Measurements from ENCODE around the gene PRPS1. TPM values are rescaled to one million over a fixed set of nuclear protein-coding genes. Genes with fewer than 3 reads are reported as not detected.

The PRPS1 gene
- total and polyA plus RNA-seq, 9 of the 15 experiments (the other 6 are each of a cell fraction or from before 2014, with no cell fraction given): 47.8 to 175 (median 79.6) TPM

DNA sequence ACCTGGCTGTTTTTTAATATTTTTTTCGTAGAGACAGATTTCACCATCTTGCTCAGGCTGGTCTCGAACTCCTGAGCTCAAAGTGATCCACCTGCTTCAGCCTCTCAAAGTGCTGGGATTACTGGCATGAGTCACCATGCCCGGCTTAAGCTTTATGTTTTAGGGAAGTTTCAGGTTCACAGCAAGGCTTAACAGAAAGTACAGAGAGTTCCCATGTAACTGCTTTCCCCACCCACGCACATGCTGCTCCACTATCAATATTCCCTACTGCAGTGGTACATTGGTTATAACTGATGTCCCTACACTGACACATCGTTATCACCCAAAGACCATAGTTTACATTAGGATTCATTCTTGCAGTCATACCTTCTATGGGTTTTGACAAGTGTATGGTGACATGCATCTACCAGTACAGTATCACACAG lies 62.7 kb downstream of the PRPS1 start (continued):
- TF ChIP-seq E2F6 (IDR thresholded peaks at IDR 0.05; ENCODE audit: borderline replicate concordance in 1 of 2, extremely low read depth in 1 of 2, insufficient read depth in 1 of 2, insufficient read length in 1 of 2, low read depth in 1 of 2, low read length in 1 of 2, poor library complexity in 1 of 2, severe bottlenecking in 1 of 2) (no peak), CTBP1 (IDR thresholded peaks at IDR 0.05; ENCODE audit: borderline replicate concordance) (peak; percentile 72; the same call in 1 of the 2 replicates), FOSL1 (tag; conservative IDR thresholded peaks at IDR 0.05) (peak; percentile 82), FOXP4 (CRISPR knock-in tag; IDR thresholded peaks at IDR 0.05; ENCODE audit: borderline replicate concordance) (no peak), MTA1 (IDR thresholded peaks at IDR 0.05; ENCODE audit: borderline replicate concordance) (0 out of 2 replicates have a peak, but pooled peaks have one; percentile 33), OTX1 (CRISPR knock-in tag; IDR thresholded peaks at IDR 0.05) (no peak), EZH2 (IDR thresholded peaks at IDR 0.05; ENCODE audit: borderline replicate concordance, low read depth, low read length) (no peak), FOS (IDR thresholded peaks at IDR 0.05; ENCODE audit: extremely low read depth, insufficient read length) (no peak), ARID3A (IDR thresholded peaks at IDR 0.05; ENCODE audit: borderline replicate concordance, low read depth, low read length) (no peak), POLR3A (IDR thresholded peaks at IDR 0.05; ENCODE audit: borderline replicate concordance, extremely low read depth, insufficient read depth, insufficient read length) (no peak), STAT5A (IDR thresholded peaks at IDR 0.05; ENCODE audit: borderline replicate concordance, low read length) (no peak), ATF7 (IDR thresholded peaks at IDR 0.05) (peak; percentile 44), ARID1B (IDR thresholded peaks at IDR 0.05) (peak; percentile 52; the same call in 1 of the 2 replicates), PHF20 (IDR thresholded peaks at IDR 0.05; ENCODE audit: partially characterized antibody) (no peak), ZNF24 (IDR thresholded peaks at IDR 0.05) (no peak), ILK (tag; IDR thresholded peaks at IDR 0.05; ENCODE audit: borderline replicate concordance, low read depth) (no peak), FOXJ2 (tag; IDR thresholded peaks at IDR 0.05) (no peak), ZNF3 (CRISPR knock-in tag; IDR thresholded peaks at IDR 0.05) (no peak), FOXM1 (IDR thresholded peaks at IDR 0.05; ENCODE audit: low read depth) (no peak), FOXM1 (CRISPR knock-in tag; IDR thresholded peaks at IDR 0.05; ENCODE audit: low read depth) (no peak), ZNF639 (CRISPR knock-in tag; conservative IDR thresholded peaks at IDR 0.05 in 1 of 2, IDR thresholded peaks at IDR 0.05 in 1 of 2) (no peak), CAMTA2 (CRISPR knock-in tag; conservative IDR thresholded peaks at IDR 0.05) (no peak), CSDE1 (IDR thresholded peaks at IDR 0.05) (no peak), BCL6 (CRISPR knock-in tag; IDR thresholded peaks at IDR 0.05) (no peak)
